H1 (cell line): ENCODE data around the gene KIAA1328. TPM values are rescaled to one million over a fixed set of nuclear protein-coding genes. Genes with fewer than 3 reads are reported as not detected.

Experiments used
- CTCF ChIA-PET: fragments of 300-600 bp; sonication (Branson Sonifier 250); formaldehyde crosslinking; loops from one replicate; lab custom pipeline; 2021; ENCODE audit not compliant: partially characterized antibody; lab: Charles Lee
- POLR2A ChIA-PET: fragments of 300-600 bp; sonication (Branson Sonifier 250); formaldehyde crosslinking; loops from one replicate; lab custom pipeline; 2021; ENCODE audit warnings: inconsistent platforms; ENCODE audit not compliant: partially characterized antibody; lab: Charles Lee
- DNase-seq, 2 experiments: peaks; one replicate each; pipeline versions ENCODE4 v3.0.0 to v3.0.0-alpha.2; 2010 to 2022; ENCODE audit warnings: low spot score in 2 of 2, low read depth in 1 of 2, mixed read lengths in 1 of 2
- FAIRE-seq: peaks from 2 replicates; lab custom pipeline; 2011; peaks lifted over from hg19 to GRCh38; lab: Jason Lieb, UNC
- H2AFZ ChIP-seq: 2 replicates; pipeline ENCODE4 v1.8.1; 2012; ENCODE audit warnings: low read length, inconsistent platforms
- H2AK5ac ChIP-seq: 2 replicates; pipeline ENCODE4 v1.6.1; 2013; ENCODE audit warnings: low read depth, low read length
- H2BK120ac ChIP-seq: replicated peaks from 2 replicates; pipeline ENCODE3; 2013; ENCODE audit warnings: low read depth, low read length, inconsistent platforms
- H2BK12ac ChIP-seq: 2 replicates; pipeline ENCODE4 v1.6.1; 2013; ENCODE audit warnings: low read depth, low read length
- H2BK15ac ChIP-seq: 2 replicates; pipeline ENCODE4 v1.6.1; 2013; ENCODE audit warnings: low read length
- H2BK20ac ChIP-seq: 2 replicates; pipeline ENCODE4 v1.6.1; 2013; ENCODE audit warnings: low read length
- H2BK5ac ChIP-seq: 2 replicates; pipeline ENCODE4 v1.6.1; 2013; ENCODE audit warnings: low read depth, low read length
- H3K14ac ChIP-seq: 2 replicates; pipeline ENCODE4 v1.6.1; 2013; ENCODE audit warnings: inconsistent platforms; ENCODE audit not compliant: insufficient read length
- H3K18ac ChIP-seq: 2 replicates; pipeline ENCODE4 v1.6.1; 2013; ENCODE audit warnings: low read length; ENCODE audit errors: extremely low read depth
- H3K23ac ChIP-seq: 2 replicates; pipeline ENCODE4 v1.6.1; 2013; ENCODE audit warnings: inconsistent platforms; ENCODE audit not compliant: insufficient read length
- H3K23me2 ChIP-seq: 2 replicates; pipeline ENCODE4 v1.6.1; 2013; ENCODE audit warnings: low read depth, low read length
- H3K27ac ChIP-seq: 2 replicates; pipeline ENCODE4 v1.6.1; 2011; ENCODE audit warnings: low read depth, low read length, inconsistent platforms
- H3K27me3 ChIP-seq, 4 experiments: replicated peaks in 1 of 4; 1 replicate in 1 of 4; 2 replicates in 3 of 4; pipeline versions ENCODE4 v1.6.1 to v1.8.1; 2011 to 2013; ENCODE audit warnings: low read length in 3 of 4, mild to moderate bottlenecking in 3 of 4, inconsistent platforms in 2 of 4, mixed read lengths in 2 of 4, moderate library complexity in 1 of 4; ENCODE audit not compliant: control insufficient read depth in 3 of 4, insufficient read depth in 3 of 4; ENCODE audit errors: extremely low read depth in 1 of 4
- H3K36me3 ChIP-seq, 4 experiments: 2 replicates each; pipeline versions ENCODE4 v1.6.1 to v1.8.1; 2011 to 2013; ENCODE audit warnings: mild to moderate bottlenecking in 4 of 4, low read length in 3 of 4, moderate library complexity in 2 of 4, control low read depth in 1 of 4, inconsistent platforms in 1 of 4; ENCODE audit not compliant: insufficient read depth in 4 of 4, control insufficient read depth in 2 of 4
- H3K4ac ChIP-seq: replicated peaks from 2 replicates; pipeline ENCODE3; 2013; ENCODE audit warnings: low read length, low read depth, mixed read lengths, inconsistent platforms; ENCODE audit not compliant: insufficient read length
- H3K4me1 ChIP-seq, 4 experiments: replicated peaks in 1 of 4; 1 replicate in 1 of 4; 2 replicates in 3 of 4; pipeline versions ENCODE4 v1.6.1 to v1.8.1; 2011 to 2013; ENCODE audit warnings: low read length in 3 of 4, inconsistent platforms in 2 of 4, mixed read lengths in 1 of 4; ENCODE audit not compliant: insufficient read depth in 4 of 4, control insufficient read depth in 3 of 4
- H3K4me2 ChIP-seq, 2 experiments: 2 replicates each; pipeline versions ENCODE4 v1.6.1 to v1.8.1; 2011 to 2013; ENCODE audit warnings: low read depth in 2 of 2, low read length in 2 of 2, control low read depth in 1 of 2, inconsistent platforms in 1 of 2, mild to moderate bottlenecking in 1 of 2; ENCODE audit not compliant: insufficient read depth in 1 of 2
- H3K4me3 ChIP-seq, 4 experiments: fragments of 200-600, 300-600 bp in 1 of 4; sonication (generic), shearing (Covaris generic), sonication (Bioruptor Twin) in 1 of 4; 2 replicates each; pipeline versions ENCODE4 v1.5.1 to v1.8.1; 2011 to 2016; ENCODE audit warnings: low read length in 4 of 4, low read depth in 3 of 4, control low read depth in 2 of 4, inconsistent platforms in 2 of 4, mild to moderate bottlenecking in 2 of 4, mixed read lengths in 1 of 4, moderate library complexity in 1 of 4; ENCODE audit not compliant: insufficient read depth in 2 of 4; ENCODE audit errors: extremely low read depth in 1 of 4
- H3K56ac ChIP-seq: replicated peaks from 2 replicates; pipeline ENCODE3; 2013; ENCODE audit warnings: low read depth, mild to moderate bottlenecking, mixed read lengths, low read length, inconsistent platforms; ENCODE audit not compliant: insufficient read length
- H3K79me1 ChIP-seq: 2 replicates; pipeline ENCODE4 v1.6.1; 2013; ENCODE audit warnings: low read depth, low read length, control low read depth
- H3K79me2 ChIP-seq, 2 experiments: 2 replicates each; pipeline versions ENCODE4 v1.6.1 to v1.8.1; 2012 to 2013; ENCODE audit warnings: low read length in 2 of 2, mild to moderate bottlenecking in 2 of 2, inconsistent platforms in 1 of 2; ENCODE audit not compliant: insufficient read depth in 2 of 2, control insufficient read depth in 1 of 2
- H3K9ac ChIP-seq, 4 experiments: replicated peaks in 1 of 4; 1 replicate in 1 of 4; 2 replicates in 3 of 4; pipeline versions ENCODE4 v1.6.1 to v1.8.1; 2011 to 2013; ENCODE audit warnings: low read depth in 3 of 4, low read length in 3 of 4, control low read depth in 2 of 4, mild to moderate bottlenecking in 2 of 4, moderate library complexity in 2 of 4, inconsistent platforms in 1 of 4; ENCODE audit errors: extremely low read depth in 1 of 4
- H3K9me3 ChIP-seq, 2 experiments: 2 replicates each; pipeline versions ENCODE4 v1.6.1 to v1.8.1; 2012 to 2013; ENCODE audit warnings: mild to moderate bottlenecking in 2 of 2, moderate library complexity in 2 of 2, control low read depth in 1 of 2, inconsistent platforms in 1 of 2, low read depth in 1 of 2, low read length in 1 of 2, mixed read lengths in 1 of 2; ENCODE audit not compliant: insufficient read depth in 2 of 2
- H4K20me1 ChIP-seq, 2 experiments: replicated peaks in 1 of 2; 2 replicates each; pipeline versions ENCODE3 to v1.8.1; 2011 to 2013; ENCODE audit warnings: inconsistent platforms in 2 of 2, low read length in 2 of 2, mild to moderate bottlenecking in 1 of 2; ENCODE audit not compliant: insufficient read depth in 2 of 2, control insufficient read depth in 1 of 2
- H4K5ac ChIP-seq: 2 replicates; pipeline ENCODE4 v1.6.1; 2013; ENCODE audit warnings: low read length, low read depth, mixed read lengths, inconsistent platforms; ENCODE audit not compliant: insufficient read length
- H4K8ac ChIP-seq: 2 replicates; pipeline ENCODE4 v1.8.0; 2013; ENCODE audit warnings: mild to moderate bottlenecking, moderate library complexity, low read length, inconsistent platforms; ENCODE audit not compliant: insufficient read depth; ENCODE audit errors: extremely low read depth
- H4K91ac ChIP-seq: replicated peaks from 2 replicates; pipeline ENCODE3; 2013; ENCODE audit warnings: low read length, mixed read lengths, inconsistent platforms; ENCODE audit not compliant: insufficient read length
- BCL11A ChIP-seq, 2 experiments: IDR thresholded peaks; one replicate each; pipeline ENCODE4 v1.6.1; 2011; ENCODE audit warnings: low read depth in 2 of 2, low read length in 2 of 2, mild to moderate bottlenecking in 2 of 2
- EZH2 ChIP-seq: fragments of 200-600 bp; sonication (generic); IDR thresholded peaks from 2 replicates; pipeline ENCODE4 v1.7.1; 2012; ENCODE audit warnings: low read depth, mild to moderate bottlenecking, moderate library complexity, low read length, inconsistent platforms; ENCODE audit not compliant: severe bottlenecking
- FOSL1 ChIP-seq: IDR thresholded peaks from 2 replicates; pipeline ENCODE4 v1.6.1; 2011; ENCODE audit warnings: mild to moderate bottlenecking, low read depth, low read length, moderate library complexity; ENCODE audit not compliant: insufficient read depth
- GABPA ChIP-seq: IDR thresholded peaks from 2 replicates; pipeline ENCODE4 v1.6.1; 2011; ENCODE audit warnings: mild to moderate bottlenecking, low read length, moderate library complexity, borderline replicate concordance; ENCODE audit not compliant: insufficient read depth
- PHF8 ChIP-seq: fragments of 200-600 bp; sonication (generic); conservative IDR thresholded peaks from 2 replicates; pipeline ENCODE4 v1.7.1; 2012; ENCODE audit warnings: low read depth, mild to moderate bottlenecking, inconsistent platforms, low read length, moderate library complexity
- POLR2AphosphoS5 ChIP-seq: IDR thresholded peaks from 2 replicates; pipeline ENCODE4 v1.6.1; 2011; ENCODE audit warnings: low read depth, low read length
- POU5F1 ChIP-seq: IDR thresholded peaks from 2 replicates; pipeline ENCODE4 v1.6.1; 2011; ENCODE audit warnings: low read depth, mild to moderate bottlenecking, low read length, moderate library complexity
- SRF ChIP-seq: IDR thresholded peaks from 2 replicates; pipeline ENCODE4 v1.6.1; 2011; ENCODE audit warnings: mild to moderate bottlenecking, low read depth, low read length, moderate library complexity
- TCF12 ChIP-seq: IDR thresholded peaks from 2 replicates; pipeline ENCODE4 v1.6.1; 2011; ENCODE audit warnings: low read depth, mild to moderate bottlenecking, low read length
- ZNF274 ChIP-seq: IDR thresholded peaks from 2 replicates; pipeline ENCODE4 v1.7.0; 2012; ENCODE audit warnings: low read length, borderline replicate concordance; ENCODE audit errors: extremely low read depth
- WGBS, 2 experiments: shearing (Covaris generic) in 1 of 2; methylation state at CpG; one replicate each; pipeline versions ENCODE4 v1.1.6 to v1.1.7; 2013 to 2015; ENCODE audit warnings: low lambda C conversion rate in 2 of 2, mixed read lengths in 2 of 2, inconsistent platforms in 1 of 2, low coverage in 1 of 2, missing lambda C conversion rate in 1 of 2; ENCODE audit not compliant: insufficient replicate concordance in 2 of 2, insufficient coverage in 1 of 2, insufficient read length in 1 of 2; ENCODE audit errors: extremely low coverage in 1 of 2, missing lambda C conversion rate in 1 of 2; 5-methylcytosine and 5-hydroxymethylcytosine counted together
- polyA plus RNA-seq, 7 experiments: library from polyadenylated mRNA; depleted of rRNA in 3 of 7; stranded (reverse) in 5 of 7; unstranded in 2 of 7; fragments of >200 nt in 5 of 7; fragments of 200-250 nt in 2 of 7; gene quantifications; 1 replicate in 5 of 7; 2 replicates in 1 of 7; 4 replicates in 1 of 7; pipeline versions ENCODE4 v1.2.1 to v1.2.3, GENCODE V29; 2011 to 2013; ENCODE audit warnings: missing spikeins in 2 of 7, mixed read lengths in 2 of 7
- total RNA-seq: library from RNA; stranded (reverse); fragmentation: NEBNext Ultra II Directional; extraction: Animal tissue kit (Norgen Biotek cat#: 25700); gene quantifications from 2 replicates; pipeline ENCODE4 v1.2.1, GENCODE V29; 2021
- TF ChIP-seq, protein P1 (sequence below), 3 experiments: IDR thresholded peaks; 1 replicate in 2 of 3; 2 replicates in 1 of 3; pipeline versions ENCODE4 v1.5.1 to v1.6.1; 2011; ENCODE audit warnings: low read length in 3 of 3, mild to moderate bottlenecking in 3 of 3, inconsistent platforms in 2 of 3, low read depth in 1 of 3, moderate library complexity in 1 of 3; ENCODE audit not compliant: insufficient read depth in 1 of 3; ENCODE audit errors: control extremely low read depth in 1 of 3

KIAA1328 gene
- total and polyA plus RNA-seq, 2 of the 8 experiments (the other 6 are each of a cell fraction or from before 2014, with no cell fraction given) = 2.6 to 5.7 TPM

DNA sequence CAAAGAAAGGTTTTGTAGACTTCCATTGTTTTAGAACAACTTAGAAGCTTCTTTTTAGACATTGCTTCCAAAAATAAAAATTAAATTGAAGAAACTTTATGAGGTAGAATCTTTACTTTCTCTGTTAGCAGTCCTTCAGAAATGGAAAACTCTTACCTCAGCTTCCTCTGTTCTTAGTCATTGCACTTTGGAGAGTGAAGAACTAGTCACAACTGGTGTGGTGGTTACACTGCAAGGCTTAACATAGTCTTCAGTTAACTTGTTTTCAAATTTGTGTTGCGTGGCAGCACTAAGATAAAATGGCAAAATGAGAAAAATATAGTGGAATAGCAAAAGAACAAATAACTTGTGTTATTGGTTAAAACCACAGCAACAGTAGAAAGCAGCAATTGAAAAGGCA lies 332.6 kb downstream of the KIAA1328 start:
- DNase-seq (no peak), FAIRE-seq (no peak)
- Histone ChIP-seq H3K27me3 (no peaks in the 10 kb centered on the region), H3K9me3 (no peaks in the 10 kb centered on the region; a peak in 1 of 4 replicates), H3K36me3 (no peaks in the 10 kb centered on the region), H3K79me2 (no peaks in the 10 kb centered on the region), H2BK12ac (no peak overlapping the region), H2AK5ac (no peak overlapping the region), H2BK20ac (no peak overlapping the region), H3K4me2 (no peak overlapping the region), H2BK15ac (no peak overlapping the region), H3K4ac (no peak overlapping the region), H4K20me1 (no peaks in the 10 kb centered on the region), H4K8ac (no peak overlapping the region), H3K23ac (no peak overlapping the region), H3K23me2 (no peaks in the 10 kb centered on the region), H3K79me1 (no peaks in the 10 kb centered on the region), H3K27ac (no peak overlapping the region), H3K9ac (no peak overlapping the region), H4K5ac (no peak overlapping the region), H2BK120ac (no peak overlapping the region), H2BK5ac (no peak overlapping the region), H3K4me1 (peaks cover 0 to 19% (median 4%) of the 10 kb centered on the region in 4 experiments; a peak in 2 of 7 replicates), H3K14ac (no peak overlapping the region), H4K91ac (no peak overlapping the region), H3K56ac (no peak overlapping the region), H2AFZ (no peak overlapping the region), H3K4me3 (no peak overlapping the region), H3K18ac (no peak overlapping the region; the same call in 1 of the 2 replicates)
- 72% methylated on average over 1 of the region's 1 CpG; no CpG with 5 or more reads in 1 of the 2 experiments for WGBS, 2 experiments
- POLR2A ChIA-PET = interaction anchor here (0.6 to 1.1 kb wide), 2 partner anchors 15 to 667 kb away, joined by 3 to 6 read pairs; no protein-coding TSS in a partner anchor
- CTCF ChIA-PET = interaction anchor here (0.7 to 0.9 kb wide), 2 partner anchors 9 to 25 kb away, joined by 3 read pairs; no protein-coding TSS in a partner anchor
- TF ChIP-seq, protein P1, sequence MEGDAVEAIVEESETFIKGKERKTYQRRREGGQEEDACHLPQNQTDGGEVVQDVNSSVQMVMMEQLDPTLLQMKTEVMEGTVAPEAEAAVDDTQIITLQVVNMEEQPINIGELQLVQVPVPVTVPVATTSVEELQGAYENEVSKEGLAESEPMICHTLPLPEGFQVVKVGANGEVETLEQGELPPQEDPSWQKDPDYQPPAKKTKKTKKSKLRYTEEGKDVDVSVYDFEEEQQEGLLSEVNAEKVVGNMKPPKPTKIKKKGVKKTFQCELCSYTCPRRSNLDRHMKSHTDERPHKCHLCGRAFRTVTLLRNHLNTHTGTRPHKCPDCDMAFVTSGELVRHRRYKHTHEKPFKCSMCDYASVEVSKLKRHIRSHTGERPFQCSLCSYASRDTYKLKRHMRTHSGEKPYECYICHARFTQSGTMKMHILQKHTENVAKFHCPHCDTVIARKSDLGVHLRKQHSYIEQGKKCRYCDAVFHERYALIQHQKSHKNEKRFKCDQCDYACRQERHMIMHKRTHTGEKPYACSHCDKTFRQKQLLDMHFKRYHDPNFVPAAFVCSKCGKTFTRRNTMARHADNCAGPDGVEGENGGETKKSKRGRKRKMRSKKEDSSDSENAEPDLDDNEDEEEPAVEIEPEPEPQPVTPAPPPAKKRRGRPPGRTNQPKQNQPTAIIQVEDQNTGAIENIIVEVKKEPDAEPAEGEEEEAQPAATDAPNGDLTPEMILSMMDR (IDR thresholded peaks at IDR 0.05; ENCODE audit: control extremely low read depth in 1 of 3, insufficient read depth in 1 of 3, low read depth in 1 of 3, low read length in 3 of 3) = no peak
- TF ChIP-seq BCL11A (IDR thresholded peaks at IDR 0.05; ENCODE audit: low read depth in 2 of 2, low read length in 2 of 2) = no peak
- no peak for TF ChIP-seq TCF12
- TF ChIP-seq PHF8 = no peak
- TF ChIP-seq GABPA = no peak
- no peak for TF ChIP-seq POU5F1
- no peak for TF ChIP-seq EZH2
- TF ChIP-seq SRF = no peak
- no peak for TF ChIP-seq ZNF274
- TF ChIP-seq POLR2AphosphoS5 = no peak
- TF ChIP-seq FOSL1 = no peak
